AG04450 (cell line): ENCODE results near the gene JAML. TPM values are rescaled to one million over a fixed set of nuclear protein-coding genes. Genes with fewer than 3 reads are reported as not detected.
"Not testable (repeated sequence)": the region's sequence is repeated elsewhere in the genome, so short reads cannot be mapped to it uniquely, and the experiment has no call there.

Source experiments
- CTCF ChIA-PET: fragments of 300-600, 350-600 bp; formaldehyde crosslinking; extraction: SDS; loops from one replicate; lab custom pipeline; 2022; ENCODE audit warnings: antibody characterized with exemption, inconsistent platforms; lab: Charles Lee
- POLR2A ChIA-PET: fragments of 350-600 bp; formaldehyde crosslinking; extraction: SDS; loops from one replicate; lab custom pipeline; 2021; ENCODE audit warnings: antibody characterized with exemption, inconsistent platforms; lab: Yijun Ruan, JAX
- DNase-seq: peaks from one replicate; pipeline ENCODE4 v3.0.0-alpha.2; 2011; ENCODE audit warnings: low read depth, low spot score
- H3K27ac ChIP-seq: one replicate; pipeline ENCODE4 v1.5.1; 2012; ENCODE audit warnings: low read depth, low read length, control low read depth
- H3K27me3 ChIP-seq: one replicate; pipeline ENCODE4 v1.6.0; 2012; ENCODE audit warnings: low read length; ENCODE audit not compliant: control insufficient read depth, insufficient read depth
- H3K4me3 ChIP-seq: 2 replicates; pipeline ENCODE4 v1.5.1; 2011; ENCODE audit warnings: mild to moderate bottlenecking, low read depth, low read length, control low read depth
- H3K9me3 ChIP-seq: 2 replicates; pipeline ENCODE4 v1.5.1; 2012; ENCODE audit warnings: low read length; ENCODE audit not compliant: control insufficient read depth, insufficient read depth
- CTCF ChIP-seq: IDR thresholded peaks from 2 replicates; pipeline ENCODE4 v1.5.1; 2011; ENCODE audit warnings: low read depth, low read length, control low read depth, inconsistent platforms
- polyA plus RNA-seq: library from polyadenylated mRNA; depleted of rRNA; stranded (reverse); fragments of >200 nt; gene quantifications from 2 replicates; pipeline ENCODE4 v1.2.3, GENCODE V29; 2011

Gene JAML
- polyA plus RNA-seq, 1 experiment = not detected

GRCh38 chr11:118200497-118200896 is 24.3 kb downstream of the JAML start:
- CTCF ChIA-PET = no interaction called here
- TF ChIP-seq CTCF = no peak
- POLR2A ChIA-PET = no interaction called here
- Histone ChIP-seq H3K27ac (no peak overlapping the region), H3K9me3 (no peaks in the 10 kb centered on the region), H3K27me3 (peaks cover 3% of the 10 kb centered on the region), H3K4me3 (no peak overlapping the region)
- DNase-seq = no peak

GRCh38 chr11:118199135-118199534 is 25.7 kb downstream of the JAML start:
- DNase-seq = no peak
- no peak for TF ChIP-seq CTCF
- ChIA-PET CTCF (interaction anchor here (0.5 to 2.1 kb wide), 39 partner anchors 10 to 892 kb away, joined by 3 to 60 read pairs (median 5); partner anchors contain the start of genes JAML, MPZL3 and UBE4A), POLR2A (no interaction called here)
- Histone ChIP-seq H3K4me3 (no peak overlapping the region), H3K27ac (no peak overlapping the region), H3K9me3 (no peaks in the 10 kb centered on the region), H3K27me3 (peaks cover 6% of the 10 kb centered on the region)

GRCh38 chr11:118198370-118198769 is 26.4 kb downstream of the JAML start:
- Histone ChIP-seq H3K27me3 (peaks cover 6% of the 10 kb centered on the region), H3K9me3 (no peaks in the 10 kb centered on the region), H3K4me3 (no peak overlapping the region), H3K27ac (no peak overlapping the region)
- CTCF ChIA-PET = interaction anchor here (0.5 to 2.1 kb wide), 45 partner anchors 9 to 892 kb away, joined by 3 to 60 read pairs (median 5); partner anchors contain the start of genes JAML, MPZL3, SCN4B and UBE4A
- peak; percentile 86 for TF ChIP-seq CTCF
- peak; percentile 23 for DNase-seq
- POLR2A ChIA-PET = no interaction called here

GRCh38 chr11:118194835-118195627 is 29.8 kb downstream of the JAML start:
- TF ChIP-seq CTCF = no peak
- POLR2A ChIA-PET = no interaction called here
- H3K27me3 ChIP-seq = peaks cover 3% of the 10 kb centered on the region
- H3K4me3 ChIP-seq = no peak overlapping the region
- CTCF ChIA-PET = interaction anchor here (0.7 kb wide), 1 partner anchor 24 kb away, joined by 5 read pairs; no protein-coding TSS in a partner anchor
- H3K9me3 ChIP-seq = no peaks in the 10 kb centered on the region
- peak; percentile 6 for DNase-seq
- H3K27ac ChIP-seq = no peak overlapping the region

GRCh38 chr11:118193910-118194566 is 30.8 kb downstream of the JAML start:
- ChIA-PET CTCF (no interaction called here), POLR2A (no interaction called here)
- no peak overlapping the region for H3K27ac ChIP-seq
- H3K4me3 ChIP-seq = no peak overlapping the region
- H3K27me3 ChIP-seq = peaks cover 3% of the 10 kb centered on the region
- no peaks in the 10 kb centered on the region for H3K9me3 ChIP-seq
- no peak for TF ChIP-seq CTCF
- DNase-seq = no peak

- CTCF ChIA-PET = not testable (repeated sequence)
These were observed 32.0 kb downstream of the JAML start for GRCh38 chr11:118192817-118193216.

GRCh38 chr11:118190942-118191506 is 33.8 kb downstream of the JAML start:
- CTCF ChIA-PET, H3K27ac ChIP-seq, H3K27me3 ChIP-seq, H3K4me3 ChIP-seq, POLR2A ChIA-PET, H3K9me3 ChIP-seq, DNase-seq: not testable (repeated sequence)

More at GRCh38 chr11:118192817-118193216, 32.0 kb downstream of the JAML start:
- H3K9me3 ChIP-seq, POLR2A ChIA-PET, H3K27ac ChIP-seq, H3K4me3 ChIP-seq, H3K27me3 ChIP-seq, DNase-seq: not testable (repeated sequence)
